GM18511 (cell line): ENCODE data around the gene MYEOV.

Experiments
- ATAC-seq: cut with Tn5 transposase; IDR thresholded peaks from one replicate; pipeline ENCODE4 v1.9.1; 2021; ENCODE audit warnings: mild to moderate bottlenecking, moderate library complexity; ENCODE audit not compliant: unreplicated experiment

The MYEOV gene

GRCh38 chr11:69286374-69287371 is 7.3 kb upstream of the MYEOV start:
- no peak for ATAC-seq

GRCh38 chr11:69287968-69288882 is 5.7 kb upstream of the MYEOV start:
- no peak for ATAC-seq

GRCh38 chr11:69288883-69289242 is 5.1 kb upstream of the MYEOV start:
- ATAC-seq: no peak

GRCh38 chr11:69290806-69291205 is 3.1 kb upstream of the MYEOV start:
- no peak for ATAC-seq

- no peak for ATAC-seq
Measured at GRCh38 chr11:69291459-69292110, 2.4 kb upstream of the MYEOV start.

GRCh38 chr11:69292221-69292648 is 1.7 kb upstream of the MYEOV start:
- ATAC-seq: no peak

GRCh38 chr11:69293087-69293486 is 868 bp upstream of the MYEOV start:
- no peak for ATAC-seq

- ATAC-seq: no peak
Measured at GRCh38 chr11:69294571-69295078, 670 bp downstream of the MYEOV start.

- no peak for ATAC-seq
Measured at GRCh38 chr11:69295079-69295994, 1.4 kb downstream of the MYEOV start.

- no peak for ATAC-seq
Measured at GRCh38 chr11:69295995-69296889, 2.3 kb downstream of the MYEOV start.

GRCh38 chr11:69296890-69297786 is 3.2 kb downstream of the MYEOV start:
- ATAC-seq: peak; percentile 75

- ATAC-seq: peak; percentile 27
Measured at GRCh38 chr11:69297787-69298266, 3.9 kb downstream of the MYEOV start.

GRCh38 chr11:69298267-69299022 is 4.5 kb downstream of the MYEOV start:
- peak; percentile 64 for ATAC-seq

- ATAC-seq: no peak
Measured at GRCh38 chr11:69299023-69299461, 5.1 kb downstream of the MYEOV start.

- no peak for ATAC-seq
Measured at GRCh38 chr11:69299572-69299971, 5.6 kb downstream of the MYEOV start.

- ATAC-seq: no peak
Measured at GRCh38 chr11:69300120-69301060, 6.4 kb downstream of the MYEOV start.
